Measurements from ENCODE around the gene NOTCH1.

- TF ChIP-seq CTCF (conservative IDR thresholded peaks at IDR 0.05): no peak
- TF ChIP-seq ZFX (IDR thresholded peaks at IDR 0.05): no peak
Observed at GRCh38 chr9:136471802-136472487, 73.9 kb downstream of the NOTCH1 start.

Measured in C4-2B (cell line).